SU-DHL-6 (cell line): Measurements from ENCODE around the gene CECR2.

Source experiments
- H2AFZ ChIP-seq: fragments of 200-600 bp; sonication (generic); 2 replicates; pipeline ENCODE4 v1.6.1; 2014; ENCODE audit warnings: low read depth, mild to moderate bottlenecking, moderate library complexity, mixed read lengths, antibody characterized with exemption, low read length; ENCODE audit not compliant: severe bottlenecking
- H3F3A ChIP-seq: fragments of 200-600 bp; shearing (Covaris generic); 2 replicates; pipeline ENCODE4 v1.6.0; 2016; ENCODE audit warnings: antibody characterized with exemption, mild to moderate bottlenecking; ENCODE audit not compliant: insufficient read depth
- H3K27ac ChIP-seq: fragments of 200-600 bp; sonication (generic); 2 replicates; pipeline ENCODE4 v1.5.1; 2016; ENCODE audit warnings: low read depth, mild to moderate bottlenecking, low read length, moderate library complexity, mixed read lengths
- H3K27me3 ChIP-seq: fragments of 200-600 bp; sonication (generic), shearing (Covaris generic); 2 replicates; pipeline ENCODE4 v1.6.0; 2014; ENCODE audit warnings: mild to moderate bottlenecking, low read length
- H3K36me3 ChIP-seq: fragments of 200-600 bp; sonication (generic); 2 replicates; pipeline ENCODE4 v1.6.1; 2014; ENCODE audit warnings: mild to moderate bottlenecking, low read length, mixed read lengths
- H3K4me2 ChIP-seq: fragments of 300-600, 200-600 bp; shearing (Covaris generic), sonication (generic); 2 replicates; pipeline ENCODE4 v1.6.0; 2014; ENCODE audit warnings: low read length, low read depth, mild to moderate bottlenecking; ENCODE audit not compliant: poor library complexity, severe bottlenecking
- H3K4me3 ChIP-seq: fragments of 200-600 bp; sonication (generic); 2 replicates; pipeline ENCODE4 v1.5.1; 2014; ENCODE audit warnings: antibody characterized with exemption, low read length, mild to moderate bottlenecking, mixed read lengths; ENCODE audit not compliant: insufficient read depth, poor library complexity, severe bottlenecking
- H3K79me2 ChIP-seq: fragments of 200-600 bp; sonication (generic); 2 replicates; pipeline ENCODE4 v1.6.1; 2014; ENCODE audit warnings: mild to moderate bottlenecking, low read length, moderate library complexity; ENCODE audit not compliant: insufficient read depth
- H3K9ac ChIP-seq: fragments of 200-600 bp; sonication (generic); 2 replicates; pipeline ENCODE4 v1.7.0; 2014; ENCODE audit warnings: mild to moderate bottlenecking, low read length
- H3K9me2 ChIP-seq: fragments of 200-600 bp; sonication (generic); replicated peaks from 2 replicates; pipeline ENCODE4 v1.6.1; 2014; ENCODE audit warnings: low read length; ENCODE audit not compliant: insufficient read depth
- H3K9me3 ChIP-seq: fragments of 200-600 bp; sonication (generic); 2 replicates; pipeline ENCODE4 v1.6.1; 2014; ENCODE audit warnings: low read length, mixed read lengths; ENCODE audit not compliant: insufficient read depth
- H4K20me1 ChIP-seq: fragments of 200-600 bp; sonication (generic); 2 replicates; pipeline ENCODE4 v1.6.1; 2014; ENCODE audit warnings: low read depth, mild to moderate bottlenecking, antibody characterized with exemption, low read length, moderate library complexity, mixed read lengths
- CTCF ChIP-seq: fragments of 200-600 bp; sonication (generic); IDR thresholded peaks from one replicate; pipeline ENCODE4 v1.5.1; 2017; ENCODE audit warnings: antibody characterized with exemption, mild to moderate bottlenecking, low read length, moderate library complexity; ENCODE audit not compliant: insufficient read depth, poor library complexity, severe bottlenecking
- EZH2phosphoT487 ChIP-seq: fragments of 200-600 bp; sonication (generic), shearing (Covaris generic); conservative IDR thresholded peaks from 2 replicates; pipeline ENCODE4 v1.6.1; 2018; ENCODE audit warnings: mild to moderate bottlenecking, antibody characterized with exemption, low read length, moderate library complexity, mixed read lengths

Gene CECR2

GRCh38 chr22:17387356-17387755 lies 18.1 kb downstream of the CECR2 start:
- H3K9me2 ChIP-seq, result no peaks in the 10 kb centered on the region
- no peaks in the 10 kb centered on the region for H3F3A ChIP-seq
- no peak overlapping the region for H3K9ac ChIP-seq
- H2AFZ ChIP-seq, result no peak overlapping the region
- H3K4me3 ChIP-seq, result no peak overlapping the region
- H3K36me3 ChIP-seq, result no peaks in the 10 kb centered on the region
- H3K27ac ChIP-seq, result no peak overlapping the region
- no peak overlapping the region for H3K4me2 ChIP-seq
- H3K79me2 ChIP-seq, result no peaks in the 10 kb centered on the region
- no peaks in the 10 kb centered on the region for H4K20me1 ChIP-seq
- no peaks in the 10 kb centered on the region for H3K9me3 ChIP-seq
- no peaks in the 10 kb centered on the region for H3K27me3 ChIP-seq
- no peak for TF ChIP-seq CTCF
- TF ChIP-seq EZH2phosphoT487, result no peak

GRCh38 chr22:17388235-17388634 lies 19.0 kb downstream of the CECR2 start:
- Histone ChIP-seq H3K4me3 (no peak overlapping the region), H3F3A (no peaks in the 10 kb centered on the region), H3K79me2 (no peaks in the 10 kb centered on the region), H3K27me3 (no peaks in the 10 kb centered on the region), H4K20me1 (no peaks in the 10 kb centered on the region), H3K9ac (no peak overlapping the region), H2AFZ (no peak overlapping the region), H3K4me2 (no peak overlapping the region), H3K9me2 (no peaks in the 10 kb centered on the region), H3K27ac (no peak overlapping the region), H3K36me3 (no peaks in the 10 kb centered on the region), H3K9me3 (no peaks in the 10 kb centered on the region)
- TF ChIP-seq EZH2phosphoT487 (no peak), CTCF (no peak)

GRCh38 chr22:17390087-17390486 lies 20.8 kb downstream of the CECR2 start:
- Histone ChIP-seq H3K9me3 (no peaks in the 10 kb centered on the region), H3K9me2 (no peaks in the 10 kb centered on the region), H3K79me2 (no peaks in the 10 kb centered on the region), H3K4me2 (no peak overlapping the region), H2AFZ (no peak overlapping the region), H3K36me3 (no peaks in the 10 kb centered on the region), H3F3A (no peaks in the 10 kb centered on the region), H4K20me1 (no peaks in the 10 kb centered on the region), H3K27ac (no peak overlapping the region), H3K4me3 (no peak overlapping the region), H3K27me3 (no peaks in the 10 kb centered on the region), H3K9ac (no peak overlapping the region)
- no peak for TF ChIP-seq EZH2phosphoT487
- no peak for TF ChIP-seq CTCF
